NCI-H1436 treated with DMSO at 0.1 percent for 48 hours (cell line): ENCODE results near the gene GTF2F2.
"Not testable (repeated sequence)": the region's sequence is repeated elsewhere in the genome, so short reads cannot be mapped to it uniquely, and the experiment has no call there.

Experiments
- DNase-seq: peaks from one replicate; lab custom pipeline; 2025; lab: John Stamatoyannopoulos, UW

The GTF2F2 gene

DNA sequence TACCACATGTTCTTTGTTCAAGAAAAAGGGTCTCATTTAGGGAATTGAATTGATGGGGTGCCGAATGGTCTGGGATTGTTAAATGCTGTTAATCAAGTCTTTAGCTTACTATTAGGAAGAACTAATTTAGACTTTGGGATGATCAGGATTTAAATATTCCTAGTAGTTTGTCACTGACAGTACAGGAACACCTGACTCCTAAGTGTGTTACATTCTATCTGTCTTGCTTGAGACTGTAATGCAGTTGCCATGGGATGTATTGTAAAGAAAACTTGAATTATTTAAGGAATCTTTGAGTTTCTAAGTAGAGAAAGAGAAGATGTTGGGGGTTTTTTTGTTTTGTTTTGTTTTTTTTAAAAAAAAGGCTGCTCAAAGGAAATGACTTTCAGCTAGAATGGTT is 98.4 kb downstream of the GTF2F2 start:
- no peak for DNase-seq

DNA sequence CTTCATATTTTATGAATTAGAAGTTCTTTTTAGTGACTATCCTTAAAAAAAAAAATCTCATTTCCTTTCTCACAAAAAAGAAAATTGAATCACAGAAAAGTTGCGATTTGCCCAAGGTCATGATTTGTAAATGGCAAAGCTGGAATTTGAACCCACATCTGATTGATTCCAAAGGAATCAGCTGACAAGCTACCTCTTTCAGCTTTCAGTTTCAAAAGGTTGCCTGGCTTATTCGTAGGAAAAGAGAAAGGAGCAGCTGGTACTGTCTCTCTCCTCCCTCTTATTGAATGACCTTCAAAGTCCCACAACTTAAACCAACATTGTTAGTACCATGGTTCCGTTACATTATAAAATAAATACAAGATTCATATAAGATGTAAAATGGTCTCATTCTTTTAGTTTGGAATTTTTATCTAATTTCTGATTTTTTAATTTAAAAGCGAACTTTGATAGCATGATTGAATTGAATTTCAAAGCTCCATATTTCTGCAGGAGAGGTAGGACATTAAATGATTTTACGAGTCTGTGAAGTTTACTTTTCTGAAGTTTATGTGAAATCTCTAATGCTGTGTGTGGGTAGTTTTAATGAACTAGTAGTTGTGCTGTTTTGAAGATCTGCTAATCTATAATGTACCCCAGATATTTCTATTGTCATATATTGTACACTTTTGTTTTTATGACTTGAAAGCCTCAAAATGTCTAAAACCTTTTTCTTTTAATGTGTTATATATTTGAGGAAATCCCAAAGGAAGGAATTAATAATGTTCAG is 99.0 kb downstream of the GTF2F2 start:
- DNase-seq, result no peak

DNA sequence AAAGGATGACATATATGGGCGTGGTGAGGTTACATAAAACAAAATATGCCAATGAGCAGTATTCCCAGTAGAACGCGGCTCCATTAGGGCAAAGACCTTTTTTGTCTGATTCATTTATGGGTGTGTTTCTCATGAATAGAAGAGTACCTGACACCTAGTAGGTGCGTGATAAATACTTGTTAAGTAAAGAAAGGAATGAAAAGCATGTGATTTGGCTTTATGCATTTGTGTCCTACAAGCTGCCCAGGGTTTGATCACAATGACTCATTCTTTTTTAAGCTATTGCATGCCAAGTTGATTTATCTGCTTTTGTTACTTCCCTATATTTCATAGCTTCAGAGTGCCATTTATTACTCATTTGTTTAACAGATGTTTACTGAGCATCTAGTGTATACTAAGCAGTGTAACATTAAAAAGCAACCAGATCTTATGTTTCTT is 99.6 kb downstream of the GTF2F2 start:
- no peak for DNase-seq

DNA sequence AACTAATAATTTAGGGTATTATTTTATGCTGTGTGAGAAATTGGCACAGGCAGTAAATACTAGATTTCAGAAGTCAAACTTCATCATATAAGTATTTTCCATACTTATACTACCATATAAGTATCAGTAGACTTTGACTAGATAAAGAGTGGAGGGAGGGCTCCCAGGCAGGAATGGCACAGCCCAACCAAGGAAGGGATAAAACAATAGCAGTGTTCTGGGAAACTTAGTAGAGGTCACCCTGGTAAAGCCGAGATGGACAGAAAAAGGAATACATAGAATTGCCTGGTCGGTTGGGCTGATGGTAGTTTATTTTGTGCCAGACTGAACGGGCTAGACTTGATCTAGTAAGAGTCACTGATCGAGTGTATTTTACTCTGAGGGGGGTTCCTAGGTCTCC is 100.1 kb downstream of the GTF2F2 start:
- DNase-seq, result no peak

DNA sequence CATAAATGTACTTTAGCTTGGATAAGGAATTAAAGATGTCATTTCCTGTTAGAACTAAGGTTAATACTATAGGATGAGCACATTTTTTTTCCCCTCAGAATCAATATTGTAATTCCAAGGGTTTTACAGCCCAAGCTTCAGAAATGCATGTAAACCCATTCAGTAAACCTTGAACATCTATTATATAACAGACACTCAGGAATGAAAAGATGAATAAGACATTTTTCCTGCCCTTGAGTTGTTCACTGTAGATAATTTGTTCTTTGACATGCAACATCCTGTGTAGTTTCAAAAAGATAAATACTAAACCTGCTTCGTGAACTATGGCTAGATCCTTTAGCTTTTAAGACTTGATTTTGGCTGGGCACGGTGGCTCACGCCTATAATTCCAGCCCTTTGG is 102.2 kb downstream of the GTF2F2 start:
- no peak for DNase-seq

DNA sequence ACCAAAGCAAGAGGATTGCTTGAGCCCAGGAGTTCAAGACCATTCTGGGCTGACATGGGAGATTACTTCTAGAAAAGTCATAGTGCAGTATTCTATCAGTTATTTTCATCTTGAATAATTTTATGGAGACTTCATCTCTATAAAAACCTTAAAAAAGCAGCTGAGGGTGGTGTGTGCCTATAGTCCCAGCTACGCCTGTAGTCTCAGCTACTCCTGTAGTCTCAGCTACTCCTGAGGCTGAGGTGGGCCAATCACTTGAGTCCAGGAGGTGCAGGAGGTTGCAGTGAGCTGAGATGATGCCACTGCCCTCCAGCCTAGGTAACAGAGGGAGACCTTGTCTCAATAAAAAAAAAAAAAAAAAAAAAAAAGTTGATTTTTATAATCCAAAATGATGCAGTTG is 102.6 kb downstream of the GTF2F2 start:
- no peak for DNase-seq

DNA sequence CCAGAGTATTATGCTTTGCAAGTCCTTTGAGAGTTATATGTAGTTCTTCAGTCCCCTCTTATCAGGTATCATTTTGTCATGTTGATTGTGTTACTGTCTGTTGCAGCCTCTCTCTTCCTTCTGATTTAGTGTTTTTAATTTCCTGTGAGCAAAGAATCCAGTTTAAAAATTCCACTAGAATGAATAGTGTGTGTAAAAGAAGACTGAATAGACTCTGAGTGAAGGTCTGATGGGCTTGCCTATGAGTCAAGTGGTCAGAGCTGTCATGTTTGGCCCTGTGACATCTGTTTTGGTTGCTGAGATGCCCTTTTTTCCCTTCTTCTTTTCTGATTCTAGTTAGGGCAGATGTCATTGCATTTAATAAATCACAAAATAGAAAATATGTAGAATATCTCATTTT is 103.9 kb downstream of the GTF2F2 start:
- DNase-seq, result no peak

DNA sequence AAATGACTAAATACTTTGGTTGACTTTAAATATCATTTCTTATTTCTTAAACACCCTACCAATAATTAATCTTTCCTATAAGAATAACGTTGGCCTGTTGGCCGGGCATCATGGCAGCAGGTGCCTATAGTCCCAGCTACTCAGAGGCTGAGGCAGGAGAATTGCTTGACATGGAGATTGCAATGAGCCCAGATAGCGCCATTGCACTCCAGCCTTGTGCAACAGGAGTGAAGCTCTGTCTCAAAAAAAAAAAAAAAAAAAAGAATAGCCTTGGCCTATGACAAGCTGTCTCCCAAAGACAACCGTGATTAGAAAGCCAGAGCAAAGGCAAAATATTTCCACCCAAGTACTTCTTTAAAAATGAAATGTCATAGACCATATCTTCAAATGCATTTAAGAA is 105.1 kb downstream of the GTF2F2 start:
- no peak for DNase-seq

DNA sequence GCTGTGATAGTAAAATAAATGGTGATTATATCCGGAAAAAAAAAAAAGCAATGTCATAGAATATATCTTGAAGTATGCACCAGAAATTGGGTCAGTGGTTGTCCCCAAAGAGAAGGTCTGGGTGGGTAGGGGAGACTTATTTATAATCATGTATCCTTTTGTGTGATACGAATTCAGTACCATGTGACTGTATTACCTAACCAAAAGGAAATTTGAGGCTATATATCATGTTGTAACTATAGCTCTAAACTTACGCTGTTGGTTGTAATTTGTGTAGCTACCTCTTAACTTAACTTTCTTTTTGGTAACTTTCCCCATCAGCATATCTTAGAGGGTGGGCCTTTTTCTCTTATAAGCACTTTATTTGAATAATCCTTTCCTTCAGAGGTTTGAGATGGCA is 105.7 kb downstream of the GTF2F2 start:
- DNase-seq, result no peak

DNA sequence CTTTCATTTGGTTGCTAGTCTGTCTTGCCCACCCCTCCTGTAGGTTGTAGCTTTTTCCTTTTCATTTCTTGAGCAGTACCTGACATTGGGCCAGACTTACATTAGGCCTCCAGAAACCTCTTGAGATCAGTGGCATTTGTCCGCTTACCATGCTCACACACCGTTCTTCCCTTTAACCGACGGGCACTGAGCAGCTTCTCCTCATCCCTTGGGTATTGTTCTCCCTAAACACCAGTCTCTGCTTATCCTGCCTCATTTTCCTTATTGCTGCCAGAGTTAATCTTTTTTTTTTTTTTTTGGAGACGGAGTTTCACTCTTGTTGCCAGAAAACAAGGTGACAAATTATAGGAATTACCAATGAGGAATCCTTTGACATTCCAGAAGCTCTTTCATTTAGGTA is 107.7 kb downstream of the GTF2F2 start:
- DNase-seq, result no peak

DNA sequence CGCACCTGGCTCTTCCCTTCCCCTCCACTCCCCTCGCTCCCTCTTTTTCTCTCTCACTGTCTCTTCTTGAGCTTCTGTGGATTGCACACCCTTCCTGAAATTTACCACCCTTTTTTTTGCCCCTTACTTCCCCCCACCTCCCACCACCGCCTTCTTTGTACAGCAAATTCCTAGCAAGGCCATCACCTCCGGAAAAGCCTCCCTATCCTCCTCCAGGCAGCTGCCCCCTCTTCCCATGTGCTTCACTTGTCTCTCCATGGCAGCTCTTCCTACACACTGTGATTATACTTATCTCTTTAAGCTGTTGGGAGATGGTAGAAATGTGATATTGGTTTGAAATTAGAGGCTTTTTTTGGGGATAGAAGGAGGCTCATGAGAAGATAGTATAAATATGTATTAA is 108.9 kb downstream of the GTF2F2 start:
- no peak for DNase-seq

DNA sequence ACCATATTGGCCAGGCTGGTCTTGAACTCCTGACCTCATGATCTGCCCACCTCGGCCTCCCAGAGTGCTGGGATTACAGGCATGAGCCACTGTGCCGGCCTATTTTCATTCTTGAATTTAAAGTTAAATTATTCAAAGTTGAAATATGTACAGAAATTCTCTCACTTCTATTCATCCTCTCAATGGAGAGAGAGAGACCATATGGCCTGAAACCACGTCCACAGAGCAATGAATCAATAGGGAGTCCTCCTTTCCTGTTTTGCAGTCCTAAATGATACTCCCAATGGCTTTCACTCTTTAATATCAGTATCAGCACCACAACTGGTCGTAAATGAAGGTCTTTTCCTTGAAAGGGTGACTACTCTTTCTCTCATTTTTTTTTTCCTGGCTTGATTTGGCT is 111.0 kb downstream of the GTF2F2 start:
- no peak for DNase-seq

DNA sequence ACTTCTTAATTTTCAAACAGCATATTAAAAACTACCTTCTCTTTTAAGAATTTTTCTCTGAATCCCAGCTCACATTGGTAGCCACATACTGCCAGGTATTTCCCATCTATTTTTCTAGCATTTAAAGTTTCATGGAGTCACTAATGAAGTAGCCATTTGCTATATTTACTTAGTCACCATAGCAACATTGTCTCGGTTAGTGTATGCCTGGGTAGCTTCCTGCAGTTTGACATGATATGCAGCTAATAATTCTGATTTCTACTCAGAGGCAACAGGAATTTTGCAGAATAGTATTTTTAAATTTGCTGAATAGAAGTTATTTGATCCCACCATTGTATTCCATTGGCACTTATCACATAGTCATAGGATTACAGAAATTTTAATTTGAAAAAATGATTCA is 111.4 kb downstream of the GTF2F2 start:
- no peak for DNase-seq

DNA sequence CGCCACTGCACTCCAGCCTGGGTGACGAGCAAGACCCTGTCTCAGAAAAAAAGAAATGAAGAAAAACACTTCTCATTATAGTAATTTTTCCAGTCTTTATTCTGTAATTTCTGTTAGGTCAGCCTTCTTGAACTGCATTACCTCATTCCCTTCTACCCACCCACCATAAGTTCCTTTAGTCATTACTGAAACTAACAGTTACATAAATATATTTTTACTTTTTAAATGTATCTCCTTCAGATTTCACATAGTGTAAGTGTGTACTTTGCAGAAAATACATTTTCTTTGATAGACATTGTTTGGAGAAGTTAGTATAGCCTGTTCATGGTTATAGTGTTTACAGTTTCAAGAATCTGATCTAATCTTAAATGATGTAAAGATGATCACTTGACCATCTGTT is 112.3 kb downstream of the GTF2F2 start:
- DNase-seq, result no peak

DNA sequence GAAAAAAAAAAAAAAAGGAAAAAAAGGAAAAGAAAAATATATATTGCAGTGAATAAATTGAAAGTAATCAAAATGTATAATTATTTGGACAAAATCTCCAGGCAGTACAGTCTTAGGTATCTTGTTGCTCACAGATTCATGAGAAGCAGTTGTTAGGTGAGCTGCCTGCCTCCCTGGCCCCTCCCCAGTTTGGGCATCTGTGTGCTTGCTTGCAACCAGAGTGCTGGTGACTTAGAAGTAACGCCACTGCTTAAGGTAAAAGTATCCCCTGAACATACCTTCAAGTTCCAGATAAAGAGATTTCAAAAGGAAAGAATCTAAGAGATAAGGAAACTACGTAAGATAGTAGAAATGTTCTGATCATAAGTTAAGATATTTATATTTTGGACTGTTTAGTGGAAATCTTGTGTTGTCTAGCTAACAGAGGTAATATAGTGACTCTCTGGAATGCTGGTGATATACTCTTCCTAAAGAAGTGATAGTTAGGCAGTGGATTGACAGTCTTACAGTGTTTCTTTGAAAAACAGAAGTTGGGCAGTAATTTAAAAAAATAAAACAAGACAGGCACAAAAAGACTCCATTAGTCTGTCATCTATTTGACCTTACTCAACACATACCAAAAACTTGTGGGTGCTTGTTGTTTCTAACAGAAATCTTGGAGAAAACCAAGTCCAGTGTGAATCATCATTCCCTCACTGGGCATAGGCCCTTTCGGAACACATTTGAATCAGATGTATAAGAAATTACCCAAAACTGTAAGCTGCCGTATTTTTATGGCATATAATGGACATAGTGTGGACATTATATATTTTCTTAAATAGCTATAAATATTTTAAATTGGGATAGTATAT is 118.9 kb downstream of the GTF2F2 start:
- no peak for DNase-seq

DNA sequence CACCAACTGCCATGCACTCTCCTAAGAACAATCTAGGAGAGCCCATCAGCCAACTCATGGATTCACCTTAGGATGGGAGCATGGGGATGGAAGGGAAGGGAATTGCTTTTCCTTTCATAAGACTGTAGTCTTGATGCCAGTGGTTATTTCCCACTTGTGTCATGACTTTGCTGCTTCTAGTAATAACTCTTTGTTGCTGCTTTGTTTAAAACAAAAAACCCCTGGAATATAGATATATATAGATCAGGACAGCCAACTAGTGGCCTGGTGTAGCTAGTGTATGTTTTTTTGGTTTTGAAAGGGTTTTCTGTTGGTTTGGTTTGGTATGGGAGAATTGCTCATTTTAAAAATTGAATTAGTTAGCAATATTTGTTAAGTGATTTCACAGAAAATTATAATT is 119.8 kb downstream of the GTF2F2 start:
- no peak for DNase-seq

DNA sequence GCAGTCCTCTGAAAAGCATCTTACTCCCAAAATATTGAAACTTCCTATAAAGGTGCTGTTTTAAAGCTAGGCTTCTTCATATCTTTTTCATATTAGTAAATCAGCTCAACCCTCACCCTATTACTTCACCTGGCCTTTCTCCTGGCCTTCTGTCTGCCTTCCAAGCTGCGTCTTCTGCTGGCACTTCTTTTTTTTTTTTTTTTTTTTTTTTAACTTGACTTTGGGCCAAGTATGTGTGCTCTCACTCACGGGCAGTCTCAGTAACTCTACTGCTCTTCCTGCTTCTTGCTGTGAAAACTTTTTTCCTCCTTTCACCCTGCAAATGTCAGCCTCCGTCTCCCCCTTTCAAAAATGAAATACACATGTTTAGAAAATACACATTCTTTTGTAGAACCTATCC is 121.8 kb downstream of the GTF2F2 start:
- DNase-seq, result no peak

DNA sequence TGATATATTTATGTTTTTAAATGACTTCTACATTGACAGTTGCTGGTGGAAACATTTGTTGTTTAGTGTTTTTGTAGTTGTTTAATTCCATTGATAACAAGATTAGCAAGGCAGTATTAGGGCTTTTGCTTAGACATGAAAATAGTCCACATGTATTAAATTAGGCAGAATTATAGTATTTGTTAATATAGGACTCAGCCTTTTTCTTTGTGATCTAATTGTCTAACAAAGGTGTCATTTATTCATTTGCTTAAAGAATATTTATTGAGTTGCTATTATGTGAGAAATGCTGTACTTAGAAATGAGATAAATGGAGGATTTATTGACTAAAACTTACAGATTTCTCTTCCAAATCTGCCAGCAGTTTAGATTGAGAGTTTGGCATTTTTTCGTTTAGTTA is 122.2 kb downstream of the GTF2F2 start:
- DNase-seq, result no peak

DNA sequence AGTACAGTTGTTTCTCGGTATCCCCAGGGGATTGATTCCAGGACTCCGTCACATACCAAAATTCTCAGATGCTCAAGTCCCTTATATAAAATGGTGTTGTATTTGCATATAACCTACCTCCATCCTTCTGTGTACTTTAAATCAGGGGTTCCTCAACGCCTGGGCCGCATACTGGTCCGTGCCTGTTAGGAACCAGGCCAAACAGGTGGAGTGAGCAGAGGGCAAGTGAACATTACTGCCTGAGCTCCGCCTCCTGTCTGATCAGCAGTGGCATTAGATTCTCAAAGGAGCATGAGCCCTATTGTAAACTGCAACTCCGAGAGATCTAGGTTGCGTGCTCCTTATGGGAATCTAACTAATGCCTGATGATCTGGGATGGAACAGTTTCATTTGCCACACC is 122.8 kb downstream of the GTF2F2 start:
- DNase-seq, result no peak

DNA sequence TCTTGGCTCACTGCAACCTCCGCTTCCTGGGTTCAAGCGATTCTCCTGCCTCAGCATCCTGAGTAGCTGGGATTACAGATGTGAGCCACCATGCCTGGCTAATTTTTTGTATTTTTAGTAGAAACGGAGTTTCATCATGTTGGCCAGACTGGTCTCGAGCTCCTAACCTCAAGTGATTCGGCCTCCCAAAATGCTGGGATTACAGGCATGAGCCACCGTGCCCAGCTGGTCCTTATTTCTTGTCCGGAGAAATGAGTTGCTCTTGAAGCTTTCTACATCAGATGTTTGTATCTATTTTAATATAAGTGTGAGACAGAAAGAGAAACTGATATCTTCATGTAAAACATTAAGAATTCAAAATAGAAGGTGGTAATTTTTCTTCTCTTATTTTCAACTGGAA is 124.4 kb downstream of the GTF2F2 start:
- not testable (repeated sequence) for DNase-seq

DNA sequence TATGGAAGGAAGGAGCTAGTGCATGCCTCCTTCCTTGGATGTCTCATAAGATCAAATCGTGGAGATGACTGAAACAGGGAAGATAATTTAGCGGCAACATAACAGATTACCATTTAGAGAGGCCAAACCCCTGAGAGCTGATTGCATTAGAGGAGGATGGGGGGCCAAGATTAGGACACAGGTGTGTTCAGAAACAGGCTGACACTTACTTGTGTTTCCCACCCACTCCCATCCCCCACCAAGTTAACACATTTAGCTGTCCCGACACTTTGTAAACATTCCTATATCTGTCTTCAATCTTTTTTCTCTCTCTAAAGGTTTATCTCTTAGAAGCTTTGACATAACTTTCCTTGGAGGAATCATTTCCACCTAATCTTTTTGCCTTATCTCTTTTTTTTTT is 129.4 kb downstream of the GTF2F2 start:
- no peak for DNase-seq

DNA sequence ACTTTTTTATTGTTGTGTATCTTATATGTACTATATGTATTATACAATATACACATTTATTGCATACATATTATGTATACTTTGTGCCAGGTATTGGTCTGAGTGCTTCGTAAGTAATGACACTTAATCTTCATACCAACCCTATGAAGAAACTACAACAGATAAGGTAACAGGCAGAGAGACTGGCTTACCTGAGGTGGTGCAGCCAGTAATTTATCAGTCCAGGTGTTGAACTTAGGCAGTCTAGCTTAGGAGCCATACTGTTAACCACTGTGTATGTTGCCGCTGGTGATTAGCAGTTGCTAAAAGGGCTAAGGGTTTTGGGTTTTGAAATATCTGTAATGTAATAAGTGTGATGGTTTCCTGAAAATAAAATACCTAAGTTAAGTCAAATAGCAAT is 134.1 kb downstream of the GTF2F2 start:
- DNase-seq, result no peak

DNA sequence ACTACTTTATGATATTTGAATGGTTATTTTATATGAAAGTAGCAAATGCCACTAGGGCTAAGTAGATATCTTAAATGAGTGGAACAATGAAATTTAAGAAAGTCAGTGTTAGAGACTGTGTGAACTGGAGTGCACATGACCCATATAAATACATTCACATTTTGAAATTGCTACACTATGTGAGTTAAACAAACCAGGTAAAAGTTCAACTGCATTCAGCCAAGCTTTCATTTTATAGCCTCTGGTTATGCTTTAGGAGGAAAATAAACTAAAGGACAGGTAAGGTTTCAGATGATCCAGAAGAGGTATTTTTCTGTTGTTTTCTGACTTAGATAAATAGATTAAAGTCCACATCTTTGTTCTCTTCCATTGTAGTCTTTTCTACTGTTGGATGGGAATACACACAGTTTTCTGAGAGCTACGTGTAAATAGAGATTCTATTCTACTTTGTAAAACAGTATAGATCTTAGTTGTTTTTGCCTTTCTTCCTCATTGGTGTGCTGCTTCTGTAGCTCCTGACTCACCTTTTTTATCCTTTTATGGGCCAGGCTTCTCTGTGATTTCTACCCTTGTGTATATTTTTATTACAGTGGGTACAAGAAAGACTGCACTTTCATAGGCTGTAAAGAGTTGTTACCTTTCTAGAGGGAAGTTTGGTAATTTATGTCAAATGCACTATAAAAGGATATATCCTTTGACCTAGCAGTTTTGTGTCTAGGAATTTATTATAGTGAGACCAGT is 135.1 kb downstream of the GTF2F2 start:
- no peak for DNase-seq
